ENCODE results near the gene POC1A.

- TF ChIP-seq, protein P1, sequence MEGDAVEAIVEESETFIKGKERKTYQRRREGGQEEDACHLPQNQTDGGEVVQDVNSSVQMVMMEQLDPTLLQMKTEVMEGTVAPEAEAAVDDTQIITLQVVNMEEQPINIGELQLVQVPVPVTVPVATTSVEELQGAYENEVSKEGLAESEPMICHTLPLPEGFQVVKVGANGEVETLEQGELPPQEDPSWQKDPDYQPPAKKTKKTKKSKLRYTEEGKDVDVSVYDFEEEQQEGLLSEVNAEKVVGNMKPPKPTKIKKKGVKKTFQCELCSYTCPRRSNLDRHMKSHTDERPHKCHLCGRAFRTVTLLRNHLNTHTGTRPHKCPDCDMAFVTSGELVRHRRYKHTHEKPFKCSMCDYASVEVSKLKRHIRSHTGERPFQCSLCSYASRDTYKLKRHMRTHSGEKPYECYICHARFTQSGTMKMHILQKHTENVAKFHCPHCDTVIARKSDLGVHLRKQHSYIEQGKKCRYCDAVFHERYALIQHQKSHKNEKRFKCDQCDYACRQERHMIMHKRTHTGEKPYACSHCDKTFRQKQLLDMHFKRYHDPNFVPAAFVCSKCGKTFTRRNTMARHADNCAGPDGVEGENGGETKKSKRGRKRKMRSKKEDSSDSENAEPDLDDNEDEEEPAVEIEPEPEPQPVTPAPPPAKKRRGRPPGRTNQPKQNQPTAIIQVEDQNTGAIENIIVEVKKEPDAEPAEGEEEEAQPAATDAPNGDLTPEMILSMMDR (conservative IDR thresholded peaks at IDR 0.05 in 1 of 2, IDR thresholded peaks at IDR 0.05 in 1 of 2; ENCODE audit: low read depth in 1 of 2, low read length in 2 of 2) = no peak
- TF ChIP-seq EZH2 (IDR thresholded peaks at IDR 0.05; ENCODE audit: low read length, missing control alignments) = no peak
Measured at GRCh38 chr3:52147804-52148203, 6.4 kb downstream of the POC1A start.

Measured in fibroblast of lung (primary cell).